Nephron progenitor cell (in vitro differentiated cells): ENCODE results near the gene MCF2L2.
A peak's percentile ranks its signal among the peaks of the same experiment; 100 is the strongest.
"Not testable (repeated sequence)": the region's sequence is repeated elsewhere in the genome, so short reads cannot be mapped to it uniquely, and the experiment has no call there.

Experiments used
- DNase-seq: peaks from one replicate; pipeline ENCODE4 v3.0.0; 2021
- H3K27ac Mint-ChIP-seq: 2 replicates; pipeline ENCODE4 v1.8.0; 2021; ENCODE audit warnings: mild to moderate bottlenecking, moderate library complexity, mixed read lengths
- H3K27me3 Mint-ChIP-seq: 2 replicates; pipeline ENCODE4 v1.8.0; 2021; ENCODE audit warnings: mild to moderate bottlenecking, low read depth, mixed read lengths; ENCODE audit not compliant: poor library complexity
- H3K36me3 Mint-ChIP-seq: 2 replicates; pipeline ENCODE4 v1.8.0; 2021; ENCODE audit warnings: low read depth, mixed read lengths
- H3K4me1 Mint-ChIP-seq: 2 replicates; pipeline ENCODE4 v1.8.0; 2021; ENCODE audit warnings: mixed read lengths
- H3K4me3 Mint-ChIP-seq: 2 replicates; pipeline ENCODE4 v1.8.0; 2021; ENCODE audit warnings: mild to moderate bottlenecking, moderate library complexity, mixed read lengths
- H3K9me3 Mint-ChIP-seq: 2 replicates; pipeline ENCODE4 v1.8.0; 2021; ENCODE audit warnings: mild to moderate bottlenecking, moderate library complexity, mixed read lengths
- TF ChIP-seq, protein P1 (sequence below): fragments of 200-600 bp; sonication (generic); IDR thresholded peaks from 2 replicates; pipeline ENCODE4 v1.5.0; 2021; ENCODE audit warnings: antibody characterized with exemption

MCF2L2 gene, protein sequence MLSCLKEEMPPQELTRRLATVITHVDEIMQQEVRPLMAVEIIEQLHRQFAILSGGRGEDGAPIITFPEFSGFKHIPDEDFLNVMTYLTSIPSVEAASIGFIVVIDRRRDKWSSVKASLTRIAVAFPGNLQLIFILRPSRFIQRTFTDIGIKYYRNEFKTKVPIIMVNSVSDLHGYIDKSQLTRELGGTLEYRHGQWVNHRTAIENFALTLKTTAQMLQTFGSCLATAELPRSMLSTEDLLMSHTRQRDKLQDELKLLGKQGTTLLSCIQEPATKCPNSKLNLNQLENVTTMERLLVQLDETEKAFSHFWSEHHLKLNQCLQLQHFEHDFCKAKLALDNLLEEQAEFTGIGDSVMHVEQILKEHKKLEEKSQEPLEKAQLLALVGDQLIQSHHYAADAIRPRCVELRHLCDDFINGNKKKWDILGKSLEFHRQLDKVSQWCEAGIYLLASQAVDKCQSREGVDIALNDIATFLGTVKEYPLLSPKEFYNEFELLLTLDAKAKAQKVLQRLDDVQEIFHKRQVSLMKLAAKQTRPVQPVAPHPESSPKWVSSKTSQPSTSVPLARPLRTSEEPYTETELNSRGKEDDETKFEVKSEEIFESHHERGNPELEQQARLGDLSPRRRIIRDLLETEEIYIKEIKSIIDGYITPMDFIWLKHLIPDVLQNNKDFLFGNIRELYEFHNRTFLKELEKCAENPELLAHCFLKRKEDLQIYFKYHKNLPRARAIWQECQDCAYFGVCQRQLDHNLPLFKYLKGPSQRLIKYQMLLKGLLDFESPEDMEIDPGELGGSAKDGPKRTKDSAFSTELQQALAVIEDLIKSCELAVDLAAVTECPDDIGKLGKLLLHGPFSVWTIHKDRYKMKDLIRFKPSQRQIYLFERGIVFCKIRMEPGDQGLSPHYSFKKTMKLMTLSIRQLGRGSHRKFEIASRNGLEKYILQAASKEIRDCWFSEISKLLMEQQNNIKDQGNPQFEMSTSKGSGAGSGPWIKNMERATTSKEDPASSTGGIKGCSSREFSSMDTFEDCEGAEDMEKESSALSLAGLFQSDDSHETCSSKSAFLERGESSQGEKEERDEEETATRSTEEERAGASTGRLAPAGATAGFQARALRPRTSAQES

GRCh38 chr3:183428447-183429211 lies at the start of gene MCF2L2:
Gene MCF2L2 (minus strand): TSS chr3:183428619. CDS start chr3:183427977, 642 bp downstream.
- Mint-ChIP-seq H3K36me3 (no peaks in the 10 kb centered on the region), H3K27ac (no peak within 1 kb of the TSS), H3K27me3 (peaks cover 65% of the 10 kb centered on the region)

GRCh38 chr3:183477801-183478456 lies 49.5 kb upstream of the MCF2L2 start:
- peaks cover 7% of the 10 kb centered on the region for H3K4me1 Mint-ChIP-seq
- TF ChIP-seq, protein P1, sequence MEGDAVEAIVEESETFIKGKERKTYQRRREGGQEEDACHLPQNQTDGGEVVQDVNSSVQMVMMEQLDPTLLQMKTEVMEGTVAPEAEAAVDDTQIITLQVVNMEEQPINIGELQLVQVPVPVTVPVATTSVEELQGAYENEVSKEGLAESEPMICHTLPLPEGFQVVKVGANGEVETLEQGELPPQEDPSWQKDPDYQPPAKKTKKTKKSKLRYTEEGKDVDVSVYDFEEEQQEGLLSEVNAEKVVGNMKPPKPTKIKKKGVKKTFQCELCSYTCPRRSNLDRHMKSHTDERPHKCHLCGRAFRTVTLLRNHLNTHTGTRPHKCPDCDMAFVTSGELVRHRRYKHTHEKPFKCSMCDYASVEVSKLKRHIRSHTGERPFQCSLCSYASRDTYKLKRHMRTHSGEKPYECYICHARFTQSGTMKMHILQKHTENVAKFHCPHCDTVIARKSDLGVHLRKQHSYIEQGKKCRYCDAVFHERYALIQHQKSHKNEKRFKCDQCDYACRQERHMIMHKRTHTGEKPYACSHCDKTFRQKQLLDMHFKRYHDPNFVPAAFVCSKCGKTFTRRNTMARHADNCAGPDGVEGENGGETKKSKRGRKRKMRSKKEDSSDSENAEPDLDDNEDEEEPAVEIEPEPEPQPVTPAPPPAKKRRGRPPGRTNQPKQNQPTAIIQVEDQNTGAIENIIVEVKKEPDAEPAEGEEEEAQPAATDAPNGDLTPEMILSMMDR: no peak
- no peak for DNase-seq

More at GRCh38 chr3:183428447-183429211, at the start of gene MCF2L2:
- TF ChIP-seq, protein P1: no peak
- peak within 1 kb of the TSS; percentile 90 for H3K4me3 Mint-ChIP-seq
- H3K9me3 Mint-ChIP-seq: no peaks in the 10 kb centered on the region
- peak; percentile 76 for DNase-seq
- peaks cover 7% of the 10 kb centered on the region for H3K4me1 Mint-ChIP-seq

DNA sequence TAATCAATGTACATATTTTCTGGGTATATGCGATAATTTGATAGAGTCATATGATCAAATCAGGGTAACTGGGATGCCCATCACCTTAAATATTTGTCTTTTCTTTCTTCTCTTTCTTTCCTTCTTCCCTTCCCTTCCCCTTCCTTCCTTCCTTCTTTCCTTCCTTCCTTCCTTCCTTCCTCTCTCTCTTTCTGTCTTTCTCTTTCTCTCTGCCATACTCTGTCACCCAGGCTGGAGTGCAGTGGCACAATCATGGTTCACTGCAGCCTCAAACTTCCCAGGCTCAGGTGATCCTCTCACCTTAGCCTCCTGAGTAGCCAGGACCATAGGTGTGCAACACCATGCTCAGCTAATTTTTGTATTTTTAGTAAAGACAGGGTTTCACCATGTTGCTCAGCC lies 47.3 kb upstream of the MCF2L2 start:
- not testable (repeated sequence) for H3K4me1 Mint-ChIP-seq, H3K36me3 Mint-ChIP-seq, H3K9me3 Mint-ChIP-seq, H3K27ac Mint-ChIP-seq, H3K27me3 Mint-ChIP-seq, H3K4me3 Mint-ChIP-seq, DNase-seq

More at GRCh38 chr3:183477801-183478456, 49.5 kb upstream of the MCF2L2 start:
- Mint-ChIP-seq H3K9me3 (no peaks in the 10 kb centered on the region), H3K36me3 (no peaks in the 10 kb centered on the region), H3K27me3 (peaks cover 7% of the 10 kb centered on the region), H3K27ac (no peak overlapping the region), H3K4me3 (no peak overlapping the region)

- DNase-seq: no peak
- Mint-ChIP-seq H3K4me1 (peaks cover 7% of the 10 kb centered on the region), H3K27me3 (peaks cover 7% of the 10 kb centered on the region), H3K9me3 (no peaks in the 10 kb centered on the region), H3K4me3 (no peak overlapping the region), H3K27ac (peak overlapping the region; percentile 6), H3K36me3 (no peaks in the 10 kb centered on the region)
- TF ChIP-seq, protein P1: no peak
Observed at GRCh38 chr3:183475016-183475763, 46.8 kb upstream of the MCF2L2 start.

GRCh38 chr3:183473969-183474368 lies 45.5 kb upstream of the MCF2L2 start:
- no peak overlapping the region for H3K27ac Mint-ChIP-seq
- DNase-seq: no peak
- no peaks in the 10 kb centered on the region for H3K4me1 Mint-ChIP-seq
- H3K4me3 Mint-ChIP-seq: no peak overlapping the region
- no peaks in the 10 kb centered on the region for H3K9me3 Mint-ChIP-seq
- H3K27me3 Mint-ChIP-seq: peaks cover 7% of the 10 kb centered on the region
- H3K36me3 Mint-ChIP-seq: no peaks in the 10 kb centered on the region
- TF ChIP-seq, protein P1: no peak
